CD8-positive, alpha-beta memory T cell (primary cell): ENCODE measurements around the gene MCF2L2. TPM values are rescaled to one million over a fixed set of nuclear protein-coding genes. Genes with fewer than 3 reads are reported as not detected.
A peak's percentile ranks its signal among the peaks of the same experiment; 100 is the strongest.
"Not testable (repeated sequence)": the region's sequence is repeated elsewhere in the genome, so short reads cannot be mapped to it uniquely, and the experiment has no call there.

ENCODE experiments used
- CTCF ChIA-PET: fragments of 350-600 bp; sonication (Branson Sonifier 250); formaldehyde crosslinking; loops from one replicate; lab custom pipeline; 2021; ENCODE audit warnings: antibody characterized with exemption; lab: Charles Lee
- POLR2A ChIA-PET: fragments of 350-600 bp; sonication (Branson Sonifier 250); formaldehyde crosslinking; loops from one replicate; lab custom pipeline; 2021; ENCODE audit warnings: antibody characterized with exemption; lab: Charles Lee
- DNase-seq, 5 donors: peaks; one replicate each; pipeline versions ENCODE4 v3.0.0 to v3.0.0-alpha.2; 2020 to 2022; ENCODE audit warnings: mixed read lengths in 1 of 5
- H3K27ac ChIP-seq: one replicate; pipeline ENCODE4 v1.7.0; 2013; ENCODE audit warnings: low read depth, mild to moderate bottlenecking, low read length, moderate library complexity
- H3K27me3 ChIP-seq: 2 replicates; pipeline ENCODE4 v1.7.0; 2013; ENCODE audit warnings: low read length, mild to moderate bottlenecking; ENCODE audit not compliant: insufficient read depth, poor library complexity, severe bottlenecking
- H3K36me3 ChIP-seq: 2 replicates; pipeline ENCODE4 v1.7.0; 2013; ENCODE audit warnings: mild to moderate bottlenecking, low read length, moderate library complexity; ENCODE audit not compliant: insufficient read depth
- H3K4me1 ChIP-seq: 2 replicates; pipeline ENCODE4 v1.7.0; 2013; ENCODE audit warnings: mild to moderate bottlenecking, low read length, moderate library complexity; ENCODE audit not compliant: insufficient read depth
- H3K4me3 ChIP-seq: 2 replicates; pipeline ENCODE4 v1.7.0; 2013; ENCODE audit warnings: mild to moderate bottlenecking, low read length
- H3K9me3 ChIP-seq: 2 replicates; pipeline ENCODE4 v1.7.0; 2013; ENCODE audit warnings: mild to moderate bottlenecking, low read length
- H3K27ac Mint-ChIP-seq, 8 donors: one replicate each; pipeline ENCODE4 v1.8.0; 2020 to 2021; ENCODE audit warnings: mixed read lengths in 8 of 8, mild to moderate bottlenecking in 6 of 8, inconsistent platforms in 3 of 8, moderate library complexity in 3 of 8
- H3K27me3 Mint-ChIP-seq, 2 donors: one replicate each; pipeline ENCODE4 v1.8.0; 2020 to 2021; ENCODE audit warnings: mixed read lengths in 2 of 2, mild to moderate bottlenecking in 1 of 2, moderate library complexity in 1 of 2
- H3K36me3 Mint-ChIP-seq, 3 donors: one replicate each; pipeline ENCODE4 v1.8.0; 2020 to 2021; ENCODE audit warnings: mixed read lengths in 3 of 3, inconsistent platforms in 1 of 3, mild to moderate bottlenecking in 1 of 3
- H3K4me1 Mint-ChIP-seq, 3 donors: one replicate each; pipeline ENCODE4 v1.8.0; 2020 to 2021; ENCODE audit warnings: mixed read lengths in 3 of 3, inconsistent platforms in 1 of 3, mild to moderate bottlenecking in 1 of 3
- H3K4me3 Mint-ChIP-seq, 7 donors: one replicate each; pipeline ENCODE4 v1.8.0; 2020 to 2021; ENCODE audit warnings: mixed read lengths in 7 of 7, mild to moderate bottlenecking in 6 of 7, moderate library complexity in 4 of 7, inconsistent platforms in 2 of 7
- H3K9me3 Mint-ChIP-seq, 5 donors: one replicate each; pipeline ENCODE4 v1.8.0; 2020 to 2022; ENCODE audit warnings: mixed read lengths in 5 of 5, mild to moderate bottlenecking in 3 of 5, moderate library complexity in 2 of 5, inconsistent platforms in 1 of 5
- polyA plus RNA-seq: library from polyadenylated mRNA; unstranded; fragments of 300-500 nt; fragmentation: Illumina TruSeq; gene quantifications from one replicate; pipeline ENCODE4 v1.2.3, GENCODE V29; 2021
- total RNA-seq, 2 experiments: library from RNA; stranded (reverse); gene quantifications; one replicate each; pipeline ENCODE4 v1.2.3, GENCODE V29; 2021

Gene MCF2L2, protein sequence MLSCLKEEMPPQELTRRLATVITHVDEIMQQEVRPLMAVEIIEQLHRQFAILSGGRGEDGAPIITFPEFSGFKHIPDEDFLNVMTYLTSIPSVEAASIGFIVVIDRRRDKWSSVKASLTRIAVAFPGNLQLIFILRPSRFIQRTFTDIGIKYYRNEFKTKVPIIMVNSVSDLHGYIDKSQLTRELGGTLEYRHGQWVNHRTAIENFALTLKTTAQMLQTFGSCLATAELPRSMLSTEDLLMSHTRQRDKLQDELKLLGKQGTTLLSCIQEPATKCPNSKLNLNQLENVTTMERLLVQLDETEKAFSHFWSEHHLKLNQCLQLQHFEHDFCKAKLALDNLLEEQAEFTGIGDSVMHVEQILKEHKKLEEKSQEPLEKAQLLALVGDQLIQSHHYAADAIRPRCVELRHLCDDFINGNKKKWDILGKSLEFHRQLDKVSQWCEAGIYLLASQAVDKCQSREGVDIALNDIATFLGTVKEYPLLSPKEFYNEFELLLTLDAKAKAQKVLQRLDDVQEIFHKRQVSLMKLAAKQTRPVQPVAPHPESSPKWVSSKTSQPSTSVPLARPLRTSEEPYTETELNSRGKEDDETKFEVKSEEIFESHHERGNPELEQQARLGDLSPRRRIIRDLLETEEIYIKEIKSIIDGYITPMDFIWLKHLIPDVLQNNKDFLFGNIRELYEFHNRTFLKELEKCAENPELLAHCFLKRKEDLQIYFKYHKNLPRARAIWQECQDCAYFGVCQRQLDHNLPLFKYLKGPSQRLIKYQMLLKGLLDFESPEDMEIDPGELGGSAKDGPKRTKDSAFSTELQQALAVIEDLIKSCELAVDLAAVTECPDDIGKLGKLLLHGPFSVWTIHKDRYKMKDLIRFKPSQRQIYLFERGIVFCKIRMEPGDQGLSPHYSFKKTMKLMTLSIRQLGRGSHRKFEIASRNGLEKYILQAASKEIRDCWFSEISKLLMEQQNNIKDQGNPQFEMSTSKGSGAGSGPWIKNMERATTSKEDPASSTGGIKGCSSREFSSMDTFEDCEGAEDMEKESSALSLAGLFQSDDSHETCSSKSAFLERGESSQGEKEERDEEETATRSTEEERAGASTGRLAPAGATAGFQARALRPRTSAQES
- 1 to 10 TPM; 2.8 to 3.5 TPM for total RNA-seq
- 0.78 TPM for polyA plus RNA-seq

DNA sequence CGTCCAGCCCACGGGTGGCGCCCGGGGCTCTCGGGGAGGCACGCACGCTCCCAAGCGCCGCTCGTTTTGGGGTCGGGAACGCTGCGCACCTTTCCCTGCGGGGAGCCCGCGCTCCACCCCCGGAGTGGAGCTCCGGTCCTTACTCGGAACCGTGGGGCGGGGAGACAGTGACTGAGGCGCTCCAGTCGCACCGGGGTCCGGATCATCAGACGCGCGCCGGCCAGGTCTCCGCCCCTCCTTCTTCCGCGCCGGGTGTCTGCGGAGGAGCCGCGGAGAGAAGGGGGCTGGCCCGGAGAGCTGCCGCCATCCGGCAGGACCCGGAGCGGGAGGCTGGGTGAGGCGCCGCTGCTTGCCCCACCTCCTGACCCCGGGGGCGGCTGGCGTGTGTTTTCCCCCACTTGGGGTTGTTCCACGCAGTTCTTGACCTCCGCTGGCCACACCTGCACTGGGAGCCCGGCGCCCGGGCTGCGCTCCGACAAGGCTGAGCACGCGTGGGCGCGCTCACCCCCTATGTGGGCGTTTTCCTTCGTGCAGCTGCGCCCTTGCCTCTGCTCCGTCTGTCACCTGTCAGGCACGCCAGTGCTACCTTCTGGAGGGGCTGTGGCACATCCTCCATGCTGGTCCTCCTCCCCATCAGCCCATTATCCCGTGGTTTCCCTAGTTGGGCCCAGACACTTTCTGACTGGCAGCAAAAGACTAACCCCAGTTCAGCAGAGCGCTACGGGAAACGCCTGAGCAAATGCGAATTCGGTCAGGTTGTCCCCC, at the start of gene MCF2L2:
Gene MCF2L2, minus strand, starts transcription at position 173 of the 765 bp plus-strand sequence. CDS start 642 bp downstream, outside the sequence.
- Mint-ChIP-seq H3K27ac (peak within 1 kb of the TSS in 7 of 8 donors; percentile 45 to 87 (median 83)), H3K9me3 (no peaks in the 10 kb centered on the region), H3K27me3 (peaks cover 4 to 11% of the 10 kb centered on the region in 2 donors), H3K36me3 (peaks cover 0 to 2% (median 1%) of the 10 kb centered on the region in 3 donors), H3K4me1 (peaks cover 23 to 34% (median 31%) of the 10 kb centered on the region in 3 donors), H3K4me3 (peak within 1 kb of the TSS; percentile 85 to 94 (median 90))
- peak within 1 kb of the TSS; percentile 52 for H3K27ac ChIP-seq
- peak within 1 kb of the TSS; percentile 67 for H3K4me3 ChIP-seq
- peak; percentile 65 to 84 (median 70) for DNase-seq
- H3K36me3 ChIP-seq, result no peaks in the 10 kb centered on the region
- ChIA-PET POLR2A (interaction anchor here (0.6 to 1.8 kb wide), 6 partner anchors 17 to 530 kb away, joined by 3 to 10 read pairs (median 5); partner anchors contain the start of gene KLHL24), CTCF (interaction anchor here (1.0 to 1.8 kb wide), 4 partner anchors 9 to 456 kb away, joined by 3 to 4 read pairs (median 4); partner anchors contain the start of gene PARL)
- H3K9me3 ChIP-seq, result no peaks in the 10 kb centered on the region
- peaks cover 10% of the 10 kb centered on the region for H3K4me1 ChIP-seq
- no peaks in the 10 kb centered on the region for H3K27me3 ChIP-seq

DNA sequence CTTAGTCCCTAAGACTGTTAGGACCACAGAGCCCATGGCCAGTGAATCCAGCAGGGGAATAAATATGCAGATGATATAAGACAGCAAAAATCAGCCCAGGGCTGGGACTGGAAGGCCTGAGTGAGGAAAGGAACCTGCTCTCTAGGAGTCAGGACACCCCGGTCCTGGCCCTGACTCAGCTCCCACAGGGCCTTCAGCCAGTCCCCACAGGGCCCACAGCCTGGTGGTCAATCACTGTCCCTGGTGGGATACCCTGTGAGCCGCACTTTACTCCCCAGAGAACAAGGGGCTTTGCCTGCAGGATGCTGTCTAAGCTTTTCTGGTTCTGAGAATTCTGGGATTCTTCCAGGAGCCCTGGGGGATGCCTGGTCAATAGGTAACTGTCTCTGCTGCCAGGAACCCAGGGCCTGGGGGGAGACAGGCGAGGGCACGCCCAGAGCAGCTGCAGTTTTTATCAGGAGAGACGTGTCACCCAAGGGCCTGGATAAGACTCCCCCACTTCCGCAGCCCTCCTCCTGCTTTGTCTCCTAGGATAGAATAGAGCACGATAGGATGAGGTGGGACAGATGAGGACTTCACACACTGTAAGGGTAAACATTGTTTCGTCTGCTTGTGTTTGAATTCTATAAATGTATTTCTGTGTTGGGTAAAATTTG, 49.5 kb upstream of the MCF2L2 start:
- H3K4me3 ChIP-seq, result no peak overlapping the region
- Mint-ChIP-seq H3K4me3 (no peak overlapping the region), H3K27me3 (peaks cover 8% of the 10 kb centered on the region in 2 donors), H3K36me3 (no peaks in the 10 kb centered on the region), H3K9me3 (no peaks in the 10 kb centered on the region), H3K27ac (no peak overlapping the region), H3K4me1 (no peaks in the 10 kb centered on the region)
- H3K4me1 ChIP-seq, result no peaks in the 10 kb centered on the region
- H3K9me3 ChIP-seq, result no peaks in the 10 kb centered on the region
- ChIA-PET CTCF (no interaction called here), POLR2A (no interaction called here)
- H3K27me3 ChIP-seq, result no peaks in the 10 kb centered on the region
- H3K36me3 ChIP-seq, result no peaks in the 10 kb centered on the region
- no peak for DNase-seq
- H3K27ac ChIP-seq, result no peak overlapping the region

DNA sequence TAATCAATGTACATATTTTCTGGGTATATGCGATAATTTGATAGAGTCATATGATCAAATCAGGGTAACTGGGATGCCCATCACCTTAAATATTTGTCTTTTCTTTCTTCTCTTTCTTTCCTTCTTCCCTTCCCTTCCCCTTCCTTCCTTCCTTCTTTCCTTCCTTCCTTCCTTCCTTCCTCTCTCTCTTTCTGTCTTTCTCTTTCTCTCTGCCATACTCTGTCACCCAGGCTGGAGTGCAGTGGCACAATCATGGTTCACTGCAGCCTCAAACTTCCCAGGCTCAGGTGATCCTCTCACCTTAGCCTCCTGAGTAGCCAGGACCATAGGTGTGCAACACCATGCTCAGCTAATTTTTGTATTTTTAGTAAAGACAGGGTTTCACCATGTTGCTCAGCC, 47.3 kb upstream of the MCF2L2 start:
- CTCF ChIA-PET, result interaction anchor here (1.8 kb wide), 1 partner anchor 291 kb away, joined by 5 read pairs; no protein-coding TSS in a partner anchor
- H3K4me3 ChIP-seq, POLR2A ChIA-PET, H3K36me3 Mint-ChIP-seq, H3K27me3 Mint-ChIP-seq, H3K4me1 ChIP-seq, H3K27ac ChIP-seq, DNase-seq, H3K27ac Mint-ChIP-seq, H3K4me1 Mint-ChIP-seq, H3K9me3 Mint-ChIP-seq, H3K27me3 ChIP-seq, H3K36me3 ChIP-seq, H3K4me3 Mint-ChIP-seq, H3K9me3 ChIP-seq: not testable (repeated sequence)

DNA sequence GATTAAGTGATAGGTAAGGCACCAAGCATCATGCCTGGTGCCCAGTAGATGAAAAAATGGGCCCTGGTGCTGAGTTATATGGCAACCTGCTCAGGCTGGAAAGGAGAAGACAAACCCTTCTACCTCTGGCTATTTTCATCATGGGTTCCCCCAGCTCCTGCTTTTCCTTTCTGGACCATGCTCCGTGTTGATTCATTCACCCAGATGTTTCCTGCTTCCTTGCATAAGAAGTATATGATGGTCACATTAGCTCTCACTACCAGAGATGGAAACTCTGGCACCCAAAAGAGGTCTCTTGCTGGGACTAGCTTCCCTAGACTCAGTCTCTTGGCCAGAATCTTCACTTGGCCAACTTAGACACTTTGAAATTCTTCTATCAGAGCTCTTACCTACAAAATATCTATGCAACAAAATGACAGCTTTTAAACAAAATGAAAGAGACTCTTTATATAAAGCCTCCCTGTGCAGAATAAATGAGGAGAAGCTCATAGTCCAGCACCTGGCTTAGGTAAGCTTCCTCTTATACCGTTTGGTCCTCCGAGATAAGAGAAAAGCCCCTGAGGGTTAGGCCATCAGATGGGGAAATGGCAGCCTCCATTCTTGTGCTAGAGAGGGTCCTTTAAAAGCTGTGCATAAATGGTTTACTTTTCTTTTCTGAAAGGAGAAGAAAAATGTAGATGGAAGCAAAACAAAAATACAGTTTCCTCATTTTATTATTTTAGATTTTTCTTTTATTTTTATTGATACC, 46.8 kb upstream of the MCF2L2 start:
- DNase-seq, result no peak
- H3K4me1 ChIP-seq, result no peaks in the 10 kb centered on the region
- Mint-ChIP-seq H3K4me3 (no peak overlapping the region), H3K27ac (no peak overlapping the region), H3K27me3 (peaks cover 8% of the 10 kb centered on the region in 2 donors), H3K4me1 (peaks cover 0 to 1% (median 0%) of the 10 kb centered on the region in 3 donors), H3K36me3 (no peaks in the 10 kb centered on the region), H3K9me3 (no peaks in the 10 kb centered on the region)
- no peak overlapping the region for H3K4me3 ChIP-seq
- no peaks in the 10 kb centered on the region for H3K9me3 ChIP-seq
- H3K27ac ChIP-seq, result no peak overlapping the region
- no peaks in the 10 kb centered on the region for H3K27me3 ChIP-seq
- CTCF ChIA-PET, result interaction anchor here (1.8 kb wide), 1 partner anchor 292 kb away, joined by 5 read pairs; no protein-coding TSS in a partner anchor
- POLR2A ChIA-PET, result interaction anchor here (0.5 kb wide), 1 partner anchor 471 kb away, joined by 3 read pairs; no protein-coding TSS in a partner anchor
- no peaks in the 10 kb centered on the region for H3K36me3 ChIP-seq

DNA sequence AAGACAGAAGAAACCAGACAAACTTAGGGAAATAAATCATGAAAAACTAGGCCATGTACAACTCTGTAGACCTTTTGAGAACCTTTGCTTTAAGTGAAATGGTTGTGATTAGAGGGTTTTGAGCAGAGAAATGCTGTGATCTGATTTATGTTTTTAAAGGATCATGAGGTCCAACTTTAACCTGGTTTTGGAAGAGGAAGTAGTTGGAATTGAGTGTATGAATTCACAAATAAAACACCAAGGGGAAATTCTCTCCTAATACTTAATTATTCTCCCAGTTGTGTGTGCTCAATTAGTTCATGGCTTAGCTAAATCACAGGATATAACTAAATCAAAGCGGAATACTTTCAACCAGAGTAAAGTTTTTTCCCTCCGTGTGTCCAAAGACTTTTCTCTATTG, 45.5 kb upstream of the MCF2L2 start:
- Mint-ChIP-seq H3K4me3 (no peak overlapping the region), H3K36me3 (no peaks in the 10 kb centered on the region), H3K9me3 (no peaks in the 10 kb centered on the region), H3K27me3 (peaks cover 2 to 11% of the 10 kb centered on the region in 2 donors), H3K4me1 (peaks cover 2 to 8% (median 5%) of the 10 kb centered on the region in 3 donors), H3K27ac (peak overlapping the region in 1 of 8 donors; percentile 58)
- Histone ChIP-seq H3K36me3 (no peaks in the 10 kb centered on the region), H3K27ac (no peak overlapping the region), H3K4me3 (no peak overlapping the region), H3K4me1 (peaks cover 7% of the 10 kb centered on the region), H3K27me3 (no peaks in the 10 kb centered on the region), H3K9me3 (no peaks in the 10 kb centered on the region)
- ChIA-PET POLR2A (no interaction called here), CTCF (interaction anchor here (0.8 kb wide), 1 partner anchor 295 kb away, joined by 3 read pairs; no protein-coding TSS in a partner anchor)
- no peak for DNase-seq

DNA sequence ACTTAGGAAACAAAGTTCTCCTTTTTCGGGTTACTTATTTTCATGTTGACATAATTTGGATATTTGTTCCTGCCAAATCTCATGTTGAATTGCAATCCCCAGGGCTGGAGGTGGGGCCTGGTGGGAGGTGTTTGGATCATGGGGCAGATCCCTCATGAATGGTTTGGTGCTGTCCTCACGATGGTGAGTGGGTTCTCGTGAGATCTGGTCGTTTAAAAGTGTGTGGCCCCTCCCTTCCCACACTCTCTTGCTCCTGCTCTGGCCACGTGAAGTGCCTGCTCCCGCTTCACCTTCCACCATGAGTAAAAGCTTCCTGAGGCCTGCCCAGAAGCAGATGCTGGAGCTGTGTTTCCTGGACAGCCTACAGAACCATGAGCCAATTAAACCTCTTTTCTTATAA, 43.7 kb upstream of the MCF2L2 start:
- no peaks in the 10 kb centered on the region for H3K9me3 Mint-ChIP-seq
- H3K4me3 ChIP-seq, result no peak overlapping the region
- H3K4me1 Mint-ChIP-seq, result peaks cover 2 to 8% (median 5%) of the 10 kb centered on the region in 3 donors
- no peaks in the 10 kb centered on the region for H3K36me3 ChIP-seq
- H3K4me3 Mint-ChIP-seq, result no peak overlapping the region
- H3K27ac ChIP-seq, result no peak overlapping the region
- no peaks in the 10 kb centered on the region for H3K36me3 Mint-ChIP-seq
- no peaks in the 10 kb centered on the region for H3K27me3 ChIP-seq
- H3K27me3 Mint-ChIP-seq, result peaks cover 2 to 17% of the 10 kb centered on the region in 2 donors
- DNase-seq, result no peak
- H3K9me3 ChIP-seq, result no peaks in the 10 kb centered on the region
- POLR2A ChIA-PET, result no interaction called here
- peaks cover 8% of the 10 kb centered on the region for H3K4me1 ChIP-seq
- CTCF ChIA-PET, result interaction anchor here (0.7 to 1.0 kb wide), 2 partner anchors 105 to 120 kb away, joined by 3 to 4 read pairs; no protein-coding TSS in a partner anchor
- H3K27ac Mint-ChIP-seq, result peak overlapping the region in 1 of 8 donors; percentile 47
